Ramos (cell line): Measurements from ENCODE around the gene DDX42.

Source experiments
- in situ Hi-C: fragments of 300-500 bp; cut with MboI; formaldehyde crosslinking; loops from one replicate; pipeline ENCODE4 v1.14.3; 2022; ENCODE audit warnings: low sequenced_read_pairs; ENCODE audit not compliant: unreplicated experiment

The DDX42 gene

DNA sequence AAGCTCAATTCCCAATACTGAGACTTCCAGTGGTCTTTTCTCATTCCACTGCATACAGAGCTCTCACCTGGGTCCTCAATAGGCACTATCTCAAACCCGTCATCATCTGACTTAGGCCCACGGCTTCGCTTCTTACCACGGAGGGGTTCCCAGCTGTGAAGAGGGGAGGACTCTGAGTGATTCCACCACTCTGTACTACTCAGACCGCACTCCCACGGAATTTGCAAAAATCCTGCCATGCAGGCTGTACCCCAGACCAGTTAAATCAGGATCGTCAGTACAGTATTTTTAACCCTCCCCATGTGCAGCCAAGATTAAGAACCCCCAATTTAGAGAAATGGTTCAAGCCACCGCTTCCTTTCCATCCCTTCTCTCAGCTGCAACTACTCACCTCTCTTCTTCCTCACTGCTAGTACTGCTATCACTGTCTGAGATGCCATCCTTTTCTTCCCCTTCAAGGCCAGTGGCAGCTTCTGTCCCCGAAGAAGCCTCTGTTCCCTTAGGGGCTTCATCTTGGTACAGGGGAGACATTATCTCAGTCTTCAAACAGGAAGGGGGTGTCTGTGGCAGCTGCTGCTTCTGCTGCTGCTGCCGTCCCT lies 47.1 kb downstream of the DDX42 start:
- in situ Hi-C loops: no loop called here

GRCh38 chr17:63821804-63822203 lies 47.8 kb downstream of the DDX42 start:
- in situ Hi-C loops: no loop called here

DNA sequence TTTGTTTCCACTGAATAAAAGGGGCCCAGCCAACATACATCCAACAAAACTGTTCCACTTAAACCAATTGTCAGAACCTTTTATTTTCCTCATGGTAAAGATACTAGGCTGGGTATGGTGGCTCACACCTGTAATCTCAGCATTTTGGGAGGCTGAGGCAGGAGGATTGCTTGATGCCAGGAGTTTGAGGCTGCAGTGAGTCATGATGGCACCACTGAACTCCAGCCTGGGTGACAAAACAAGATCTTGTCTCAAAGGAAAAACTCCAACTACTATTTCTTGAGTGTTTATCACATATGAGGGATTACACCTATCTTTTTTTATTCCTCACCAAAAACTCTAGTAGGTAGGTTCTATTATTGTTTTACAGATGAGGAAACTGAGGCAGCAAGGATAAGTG lies 48.6 kb downstream of the DDX42 start:
- in situ Hi-C loops: no loop called here

GRCh38 chr17:63823659-63824331 lies 49.8 kb downstream of the DDX42 start:
- in situ Hi-C loops: no loop called here

GRCh38 chr17:63824362-63824761 lies 50.4 kb downstream of the DDX42 start:
- in situ Hi-C loops: no loop called here

GRCh38 chr17:63826468-63827001 lies 52.6 kb downstream of the DDX42 start:
- in situ Hi-C loops: no loop called here

DNA sequence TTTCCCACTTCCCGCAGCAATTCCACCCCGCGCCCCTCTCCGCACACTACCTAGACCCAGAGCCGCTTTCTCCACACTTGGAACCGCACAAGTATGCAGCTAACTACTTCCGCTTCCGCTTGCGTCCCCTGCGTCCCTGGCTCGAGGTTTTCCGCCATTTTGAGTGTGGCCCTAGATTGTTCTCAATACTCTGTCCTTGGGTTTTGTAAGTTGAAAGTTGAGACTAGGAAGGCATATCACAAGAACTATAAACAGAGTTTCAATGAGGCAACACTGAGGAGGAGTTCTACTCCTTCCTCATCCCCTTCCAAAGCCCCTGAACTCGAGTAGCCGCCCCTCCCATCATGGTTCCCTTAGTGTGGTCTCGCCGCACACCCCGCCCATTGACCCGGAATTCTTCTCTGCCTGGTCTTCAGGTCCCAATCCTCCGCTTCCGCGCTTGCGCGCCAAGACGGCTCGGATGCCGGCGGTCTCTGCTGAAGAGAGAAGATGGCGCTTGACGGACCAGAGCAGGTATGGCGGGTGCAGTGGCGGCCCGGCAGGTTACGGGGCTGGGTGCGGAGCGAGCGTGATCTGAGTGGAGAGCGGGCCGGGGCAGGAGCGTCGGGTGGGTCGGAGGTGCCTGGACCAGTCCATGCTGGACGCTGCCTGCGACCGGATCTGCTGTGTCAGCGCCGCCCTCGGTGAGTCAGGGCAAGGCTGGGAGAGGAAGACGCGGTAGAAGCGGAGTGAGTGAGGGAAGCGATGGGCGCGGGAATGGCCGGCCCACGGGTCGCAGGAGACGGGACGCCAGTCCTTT lies 53.2 kb downstream of the DDX42 start, which contains the start of the genes FTSJ3 and PSMC5:
Gene FTSJ3 (minus strand): TSS at position 662 of the 799 bp plus-strand sequence. CDS start 761 bp downstream, outside the sequence.
Gene PSMC5 (plus strand): TSS at position 430 of the 799 bp plus-strand sequence. CDS start 60 bp downstream, at position 490.
- in situ Hi-C loops: no loop called here

- in situ Hi-C loops: no loop called here
Measured at GRCh38 chr17:63827801-63828221, 53.8 kb downstream of the DDX42 start.

DNA sequence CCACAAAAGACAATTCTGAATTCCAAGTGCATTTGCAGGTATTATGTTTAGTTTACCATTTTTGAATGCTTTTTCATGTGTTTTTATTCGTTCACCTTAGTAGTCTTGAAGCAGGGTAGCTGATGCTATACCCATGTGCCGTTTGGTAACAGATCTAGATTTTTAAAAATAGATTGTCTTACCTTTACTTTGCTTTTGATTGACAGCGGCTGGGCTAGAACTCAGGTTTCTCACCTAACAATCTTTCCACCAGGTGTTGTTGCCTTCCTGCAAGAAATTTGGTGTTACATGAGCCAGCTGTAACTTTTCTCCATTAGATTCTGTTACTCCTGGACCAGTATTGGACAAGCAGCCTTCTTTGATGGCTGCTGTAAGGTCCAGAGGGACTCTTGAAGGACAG lies 55.0 kb downstream of the DDX42 start:
- in situ Hi-C loops: no loop called here

- in situ Hi-C loops: no loop called here
Measured at GRCh38 chr17:63830278-63830677, 56.3 kb downstream of the DDX42 start.

DNA sequence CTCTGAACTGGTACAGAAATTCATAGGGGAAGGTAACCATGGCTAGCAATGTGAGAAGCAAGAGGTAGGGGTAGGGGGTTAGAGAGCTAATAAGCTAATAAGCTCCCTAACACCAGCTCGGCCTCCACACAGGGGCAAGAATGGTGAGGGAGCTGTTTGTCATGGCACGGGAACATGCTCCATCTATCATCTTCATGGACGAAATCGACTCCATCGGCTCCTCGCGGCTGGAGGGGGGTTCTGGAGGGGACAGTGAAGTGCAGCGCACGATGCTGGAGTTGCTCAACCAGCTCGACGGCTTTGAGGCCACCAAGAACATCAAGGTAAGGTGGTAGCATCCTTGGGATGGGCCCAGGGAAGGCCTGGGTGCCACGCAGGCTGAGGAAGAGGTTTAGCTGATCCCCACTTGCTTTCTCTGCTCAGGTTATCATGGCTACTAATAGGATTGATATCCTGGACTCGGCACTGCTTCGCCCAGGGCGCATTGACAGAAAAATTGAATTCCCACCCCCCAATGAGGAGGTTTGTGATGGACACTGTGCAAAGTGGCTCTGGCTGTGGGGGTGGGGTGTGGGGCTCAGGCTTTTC lies 57.0 kb downstream of the DDX42 start:
- in situ Hi-C loops: no loop called here

DNA sequence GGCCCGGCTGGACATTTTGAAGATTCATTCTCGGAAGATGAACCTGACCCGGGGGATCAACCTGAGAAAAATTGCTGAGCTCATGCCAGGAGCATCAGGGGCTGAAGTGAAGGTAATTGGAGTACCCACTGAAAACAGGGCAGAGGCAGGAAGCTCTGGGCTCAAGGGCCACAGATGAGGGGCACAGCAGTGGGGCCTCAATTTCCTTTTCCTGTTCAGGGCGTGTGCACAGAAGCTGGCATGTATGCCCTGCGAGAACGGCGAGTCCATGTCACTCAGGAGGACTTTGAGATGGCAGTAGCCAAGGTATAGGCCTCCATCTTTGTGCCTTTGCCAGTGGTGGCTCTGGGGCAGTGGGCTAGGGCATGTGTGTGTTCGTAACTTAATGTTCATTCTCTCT lies 57.5 kb downstream of the DDX42 start:
- in situ Hi-C loops: no loop called here

GRCh38 chr17:63832014-63832413 lies 58.0 kb downstream of the DDX42 start:
- in situ Hi-C loops: no loop called here

DNA sequence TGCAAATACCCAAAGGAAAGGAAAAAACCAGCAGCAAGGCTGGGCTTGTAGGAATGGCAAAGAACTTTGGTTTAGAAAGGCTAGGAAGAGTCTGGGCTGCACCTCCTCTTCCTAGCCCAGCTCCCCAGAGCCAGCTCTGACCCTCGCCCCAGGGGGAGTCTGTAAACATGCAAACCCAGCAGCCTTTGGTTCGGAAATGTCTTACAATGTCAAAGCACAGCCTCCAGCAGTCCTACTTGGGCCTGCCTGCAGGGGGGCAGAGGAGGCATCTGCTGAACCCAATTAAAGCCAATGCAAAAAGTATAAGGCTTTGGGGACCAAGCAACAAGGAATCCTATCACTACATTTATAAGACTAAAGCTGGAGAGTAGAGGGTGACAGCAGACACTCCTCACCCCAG lies 58.5 kb downstream of the DDX42 start:
- in situ Hi-C loops: no loop called here

DNA sequence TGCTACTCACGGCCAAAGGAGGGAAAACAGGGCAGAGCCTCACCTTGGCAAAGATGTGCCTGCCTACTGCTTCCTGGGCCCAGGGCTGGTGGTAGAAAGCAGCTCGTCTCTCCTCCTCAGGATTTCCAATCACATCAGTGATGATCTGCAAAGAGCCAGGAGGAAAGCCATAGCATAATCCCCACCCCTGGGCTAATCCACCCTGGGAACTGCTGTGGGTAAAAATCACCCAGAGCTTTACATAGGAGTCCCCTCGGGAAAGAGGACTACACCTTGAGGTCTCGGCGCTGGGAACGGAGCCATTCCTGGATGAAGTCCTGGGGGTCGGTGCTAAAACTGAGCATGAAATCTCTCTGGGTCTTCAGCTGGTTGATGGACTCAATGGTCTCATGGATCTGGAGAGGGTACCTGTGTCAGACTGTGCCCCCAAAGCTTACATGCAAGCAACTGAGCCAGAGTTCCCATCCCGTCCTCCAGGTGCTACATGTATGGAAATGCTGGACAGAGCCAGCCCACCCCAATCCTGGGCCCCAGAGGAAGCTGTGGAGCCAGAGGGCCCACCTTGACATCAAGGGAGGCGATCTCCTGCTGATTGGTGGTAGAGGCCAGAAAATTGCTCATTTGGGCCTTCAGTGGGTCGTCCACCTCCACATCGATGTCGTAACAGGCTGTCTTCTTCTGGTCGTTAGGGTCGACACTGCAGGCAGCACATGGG lies 59.2 kb downstream of the DDX42 start:
- in situ Hi-C loops: no loop called here

DNA sequence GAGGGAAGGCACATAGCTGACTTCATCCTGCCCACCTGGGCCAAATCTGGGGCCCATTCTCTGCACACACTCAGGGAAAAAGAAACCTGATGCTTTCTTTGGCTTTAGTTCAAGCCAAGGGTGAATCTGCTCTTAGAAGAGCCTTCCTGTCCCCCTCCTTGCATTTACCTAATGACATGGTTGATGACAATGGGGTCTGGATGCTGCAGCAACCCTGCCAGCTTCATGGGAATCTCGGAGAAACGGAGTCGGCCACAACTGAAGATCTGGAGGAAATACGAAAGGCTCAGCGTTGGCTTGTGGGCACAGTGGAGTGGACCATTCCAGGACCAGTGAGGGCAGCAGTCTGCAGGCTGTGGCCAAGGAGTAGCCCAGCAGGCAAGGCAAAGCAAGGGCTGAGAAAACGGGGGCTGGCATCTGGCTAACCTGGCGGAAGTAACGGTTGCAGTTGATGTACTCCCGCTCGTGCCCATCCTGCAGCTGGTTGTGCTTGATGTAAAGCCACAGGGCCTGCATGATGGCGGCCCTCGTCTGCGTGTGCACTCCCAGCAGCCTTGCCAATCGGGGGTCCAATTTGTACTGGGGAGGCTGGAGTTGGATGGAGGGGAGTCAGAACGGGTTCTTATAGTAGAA lies 59.9 kb downstream of the DDX42 start:
- in situ Hi-C loops: no loop called here

DNA sequence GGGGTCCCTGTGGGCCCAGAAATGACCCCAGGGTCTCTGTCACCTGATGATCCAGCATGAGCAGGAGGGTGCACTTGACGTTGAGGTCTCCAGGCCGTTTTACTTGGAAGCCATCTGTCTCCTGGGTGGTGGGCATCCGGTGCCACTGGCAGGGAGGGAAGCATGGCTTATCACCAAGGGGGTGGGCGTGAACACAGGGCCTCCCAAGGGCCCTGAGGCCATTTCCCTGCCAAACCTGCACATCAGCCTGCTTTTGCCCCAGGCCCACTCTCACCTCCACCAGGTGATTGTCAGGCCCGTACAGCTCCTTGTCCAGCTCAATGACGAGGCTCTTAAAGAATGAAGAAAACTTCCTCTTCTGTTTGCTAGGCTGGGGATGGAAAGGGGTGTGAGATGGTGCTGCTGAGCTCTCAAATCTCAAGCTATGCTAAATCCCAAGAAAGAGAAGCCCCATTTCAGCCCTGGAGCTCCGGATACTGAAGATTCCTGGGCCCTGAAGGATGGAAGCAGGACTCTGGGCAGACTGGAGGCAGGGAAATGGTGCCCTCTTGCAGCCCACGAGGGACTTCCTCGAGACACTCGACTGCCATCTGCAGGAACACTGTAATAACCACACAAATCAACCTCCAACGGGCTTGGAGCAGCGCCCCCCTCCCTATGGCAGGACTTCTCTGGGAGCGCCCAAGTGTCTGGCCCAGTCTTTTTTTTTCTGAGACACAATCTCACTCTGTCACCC lies 60.6 kb downstream of the DDX42 start:
- in situ Hi-C loops: no loop called here

DNA sequence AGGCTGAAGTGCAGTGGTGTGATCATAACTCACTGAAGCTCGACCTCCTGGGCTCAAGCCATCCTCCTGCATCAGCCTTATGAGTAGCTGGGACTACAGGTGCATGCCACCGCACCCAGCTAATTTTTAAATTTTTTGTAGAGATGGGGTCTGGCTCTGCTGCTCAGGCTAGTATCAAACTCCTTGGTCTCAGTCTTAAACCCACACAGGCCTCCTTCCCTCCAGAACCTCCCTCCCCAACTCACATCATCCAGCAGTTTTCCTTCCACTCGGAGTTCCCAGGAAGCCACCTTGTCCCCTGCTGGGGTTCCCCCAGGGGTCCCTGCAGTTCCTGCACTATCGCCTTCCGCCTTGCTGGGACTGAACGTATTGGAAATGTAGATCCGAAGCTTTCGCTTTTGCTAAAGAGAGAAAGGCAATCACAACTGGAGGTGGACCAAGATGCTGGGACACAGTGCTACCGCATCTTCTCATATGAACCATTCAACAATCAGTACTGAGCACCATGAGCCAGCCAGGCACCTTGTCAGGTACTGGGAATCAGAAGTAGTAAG lies 61.3 kb downstream of the DDX42 start:
- in situ Hi-C loops: no loop called here
